Ascending aorta (tissue), 2 donors: ENCODE results near the gene PREX1. TPM values are rescaled to one million over a fixed set of nuclear protein-coding genes. Genes with fewer than 3 reads are reported as not detected.

Experiments
- DNase-seq, 2 donors: peaks; one replicate each; pipeline ENCODE4 v3.0.0-alpha.2; 2019; ENCODE audit warnings: low spot score in 2 of 2
- H3K27ac ChIP-seq, 2 donors: fragments of 200-600 bp; sonication (generic); one replicate each; pipeline ENCODE4 v1.5.1; 2016 to 2017; ENCODE audit warnings: mild to moderate bottlenecking in 1 of 2
- H3K27me3 ChIP-seq: fragments of 200-600 bp; sonication (generic); one replicate; pipeline ENCODE4 v1.5.1; 2017
- H3K36me3 ChIP-seq, 2 donors: fragments of 200-600 bp; sonication (generic); one replicate each; pipeline ENCODE4 v1.5.1; 2016
- H3K4me1 ChIP-seq, 2 donors: fragments of 200-600 bp; sonication (generic); one replicate each; pipeline ENCODE4 v1.5.1; 2016 to 2017; ENCODE audit warnings: mild to moderate bottlenecking in 1 of 2
- H3K4me3 ChIP-seq, 2 donors: fragments of 200-600 bp; sonication (generic); one replicate each; pipeline ENCODE4 v1.5.1; 2016 to 2017; ENCODE audit warnings: mild to moderate bottlenecking in 1 of 2
- H3K9me3 ChIP-seq, 2 donors: fragments of 200-600 bp; sonication (generic); one replicate each; pipeline ENCODE4 v1.5.1; 2016
- intact Hi-C: fragments of 100-400 bp; cut with DNase I; formaldehyde crosslinking; loops from one replicate; pipeline ENCODE4 v1.15.1; 2023
- total RNA-seq: library from RNA; depleted of rRNA; stranded (reverse); fragments of >200 nt; gene quantifications from one replicate; pipeline ENCODE4 v1.1.0, GENCODE V29; 2016
- TF ChIP-seq, protein P1 (sequence below), 3 experiments: fragments of 200-600 bp in 2 of 3; fragments of 450-650 bp in 1 of 3; sonication (generic) in 2 of 3; IDR thresholded peaks; one replicate each; pipeline ENCODE4 v1.5.1; 2016 to 2019; ENCODE audit warnings: antibody characterized with exemption in 3 of 3, mild to moderate bottlenecking in 1 of 3, moderate library complexity in 1 of 3

The PREX1 gene
- total RNA-seq, 1 donor from 2014 or later: 75.4 TPM

DNA sequence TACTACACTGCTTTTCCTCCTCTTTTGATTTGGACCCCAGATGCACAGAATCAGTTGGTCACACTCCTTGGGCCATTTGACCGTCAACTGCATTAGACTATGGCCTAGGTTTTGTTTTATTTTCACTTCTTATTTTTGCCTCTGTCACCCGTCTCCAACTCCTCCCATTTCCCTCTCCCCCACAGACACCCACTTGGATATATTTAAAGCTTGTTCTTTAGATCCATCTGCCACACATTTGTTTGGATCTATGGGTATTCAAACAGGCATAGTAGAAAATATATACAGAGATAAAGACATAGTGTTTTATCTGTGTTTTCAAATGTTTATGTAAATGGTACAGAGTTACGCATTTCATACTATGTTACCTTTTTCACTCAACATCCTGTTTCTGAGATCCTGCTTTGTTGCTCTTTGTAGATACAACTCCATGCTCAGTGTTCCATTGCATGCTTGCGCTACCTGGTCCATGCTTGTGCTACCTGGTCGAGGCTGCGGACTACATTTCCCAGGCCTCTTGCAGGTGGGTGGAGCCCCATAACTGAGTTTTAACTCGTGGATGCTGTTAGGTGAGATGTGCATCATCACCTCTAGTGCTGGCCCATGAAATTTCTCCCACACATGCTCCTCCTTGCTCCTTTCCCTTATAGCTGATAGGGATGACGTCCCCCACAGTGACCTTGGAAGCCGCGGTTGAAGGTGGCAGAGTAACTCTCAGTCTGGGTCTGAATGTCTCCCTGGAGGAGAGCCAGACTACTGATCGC lies 11.5 kb upstream of the PREX1 start:
- Histone ChIP-seq H3K36me3 (no peaks in the 10 kb centered on the region), H3K4me3 (no peak overlapping the region), H3K27me3 (no peaks in the 10 kb centered on the region), H3K27ac (no peak overlapping the region), H3K9me3 (no peaks in the 10 kb centered on the region), H3K4me1 (no peaks in the 10 kb centered on the region)
- intact Hi-C loops: no loop called here
- DNase-seq: no peak
- TF ChIP-seq, protein P1, sequence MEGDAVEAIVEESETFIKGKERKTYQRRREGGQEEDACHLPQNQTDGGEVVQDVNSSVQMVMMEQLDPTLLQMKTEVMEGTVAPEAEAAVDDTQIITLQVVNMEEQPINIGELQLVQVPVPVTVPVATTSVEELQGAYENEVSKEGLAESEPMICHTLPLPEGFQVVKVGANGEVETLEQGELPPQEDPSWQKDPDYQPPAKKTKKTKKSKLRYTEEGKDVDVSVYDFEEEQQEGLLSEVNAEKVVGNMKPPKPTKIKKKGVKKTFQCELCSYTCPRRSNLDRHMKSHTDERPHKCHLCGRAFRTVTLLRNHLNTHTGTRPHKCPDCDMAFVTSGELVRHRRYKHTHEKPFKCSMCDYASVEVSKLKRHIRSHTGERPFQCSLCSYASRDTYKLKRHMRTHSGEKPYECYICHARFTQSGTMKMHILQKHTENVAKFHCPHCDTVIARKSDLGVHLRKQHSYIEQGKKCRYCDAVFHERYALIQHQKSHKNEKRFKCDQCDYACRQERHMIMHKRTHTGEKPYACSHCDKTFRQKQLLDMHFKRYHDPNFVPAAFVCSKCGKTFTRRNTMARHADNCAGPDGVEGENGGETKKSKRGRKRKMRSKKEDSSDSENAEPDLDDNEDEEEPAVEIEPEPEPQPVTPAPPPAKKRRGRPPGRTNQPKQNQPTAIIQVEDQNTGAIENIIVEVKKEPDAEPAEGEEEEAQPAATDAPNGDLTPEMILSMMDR (IDR thresholded peaks at IDR 0.05): no peak

DNA sequence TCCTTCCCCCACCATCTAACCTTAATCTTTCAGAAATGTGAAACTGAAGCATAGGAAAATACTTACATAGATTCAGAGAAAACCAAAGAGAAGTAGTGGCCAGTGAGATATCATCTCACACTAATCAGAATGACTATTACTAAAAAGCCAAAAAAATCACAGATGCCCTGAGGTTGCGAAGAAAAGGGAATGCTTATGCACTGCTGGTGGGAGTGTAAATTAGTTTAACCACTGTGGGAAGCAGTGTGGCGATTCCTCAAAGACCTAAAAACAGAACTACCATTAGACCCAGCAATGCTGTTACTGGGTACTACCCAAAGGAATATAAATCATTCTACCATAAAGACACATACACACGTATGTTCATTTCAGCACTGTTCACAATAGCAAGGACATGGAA lies 9.2 kb upstream of the PREX1 start:
- Histone ChIP-seq H3K4me1 (no peaks in the 10 kb centered on the region), H3K27ac (no peak overlapping the region), H3K4me3 (no peak overlapping the region), H3K36me3 (no peaks in the 10 kb centered on the region), H3K27me3 (no peaks in the 10 kb centered on the region), H3K9me3 (no peaks in the 10 kb centered on the region)
- intact Hi-C loops: no loop called here
- TF ChIP-seq, protein P1 (IDR thresholded peaks at IDR 0.05): no peak
- DNase-seq: no peak

DNA sequence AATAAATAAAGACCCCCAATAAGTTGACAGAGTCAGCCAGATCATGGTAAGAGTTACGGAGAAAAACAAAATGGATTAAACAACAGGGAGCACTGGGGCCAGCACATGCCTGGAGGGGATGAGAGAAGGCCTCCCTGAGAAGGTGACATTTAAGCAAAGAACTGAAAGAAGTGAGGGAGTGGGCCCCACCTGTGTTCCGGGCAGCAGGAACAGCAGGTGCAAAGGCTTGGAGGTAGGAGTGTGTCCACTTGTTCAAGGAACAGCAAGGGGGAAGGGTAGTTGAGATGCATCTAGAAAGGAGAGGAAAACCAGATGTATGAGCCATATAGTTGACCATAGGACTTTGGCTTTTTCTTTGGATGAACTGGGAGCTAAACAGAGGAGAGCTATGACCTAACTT lies 7.6 kb upstream of the PREX1 start:
- Histone ChIP-seq H3K27ac (no peak overlapping the region), H3K36me3 (no peaks in the 10 kb centered on the region), H3K9me3 (no peaks in the 10 kb centered on the region), H3K4me3 (no peak overlapping the region), H3K4me1 (peaks cover 4 to 8% of the 10 kb centered on the region in 2 donors), H3K27me3 (no peaks in the 10 kb centered on the region)
- TF ChIP-seq, protein P1 (IDR thresholded peaks at IDR 0.05): no peak
- no peak for DNase-seq
- intact Hi-C loops: no loop called here

DNA sequence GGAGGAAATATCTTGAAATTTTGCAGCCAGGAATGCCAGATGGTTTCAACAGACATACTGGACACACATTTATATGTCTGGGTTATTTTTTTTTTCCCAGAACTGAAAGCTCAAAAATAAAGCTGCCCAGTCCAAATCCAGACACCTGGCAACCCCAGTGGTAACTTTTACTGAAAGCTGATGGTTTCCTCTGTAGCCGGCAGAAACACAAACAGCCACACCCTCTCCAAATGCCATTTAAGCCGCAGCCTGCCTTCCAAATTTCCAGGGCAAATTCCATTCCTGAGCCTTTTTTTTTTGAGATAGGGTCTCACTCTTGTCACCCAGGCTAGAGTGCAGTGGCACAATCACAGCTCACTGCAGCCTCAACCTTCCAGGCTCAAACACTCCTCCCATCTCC lies 6.5 kb upstream of the PREX1 start:
- intact Hi-C loops: no loop called here
- Histone ChIP-seq H3K27me3 (no peaks in the 10 kb centered on the region), H3K9me3 (no peaks in the 10 kb centered on the region), H3K4me1 (peaks cover 4 to 8% of the 10 kb centered on the region in 2 donors), H3K4me3 (no peak overlapping the region), H3K27ac (no peak overlapping the region), H3K36me3 (no peaks in the 10 kb centered on the region)
- TF ChIP-seq, protein P1 (IDR thresholded peaks at IDR 0.05): no peak
- DNase-seq: no peak

DNA sequence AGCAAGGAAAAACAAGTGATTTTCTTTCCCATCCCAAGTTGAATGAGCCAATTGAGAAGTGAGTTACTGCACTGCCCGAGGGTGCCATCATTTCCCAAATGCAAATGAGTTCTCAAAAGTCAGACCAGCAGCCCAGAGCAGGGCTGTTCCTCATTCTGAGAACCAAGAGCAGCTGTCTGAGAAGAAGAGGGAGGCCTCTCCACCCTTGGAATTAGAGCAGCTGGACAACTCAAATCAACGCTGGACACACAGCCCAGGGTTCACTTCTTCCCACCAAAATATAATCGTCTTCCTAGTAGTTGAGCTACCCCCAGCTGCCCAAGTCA lies 4.6 kb upstream of the PREX1 start:
- TF ChIP-seq, protein P1 (IDR thresholded peaks at IDR 0.05): no peak
- H3K27ac ChIP-seq: peak overlapping the region in 1 of 2 donors; percentile 44
- H3K9me3 ChIP-seq: no peaks in the 10 kb centered on the region
- H3K36me3 ChIP-seq: no peaks in the 10 kb centered on the region
- peaks cover 4 to 8% of the 10 kb centered on the region in 2 donors for H3K4me1 ChIP-seq
- H3K27me3 ChIP-seq: no peaks in the 10 kb centered on the region
- no peak overlapping the region for H3K4me3 ChIP-seq
- no peak for DNase-seq
- intact Hi-C loops: no loop called here
